Fibroblast of skin of scalp (primary cell): ENCODE data around the gene IMMT. TPM values are rescaled to one million over a fixed set of nuclear protein-coding genes. Genes with fewer than 3 reads are reported as not detected.
"Not testable (repeated sequence)": the region's sequence is repeated elsewhere in the genome, so short reads cannot be mapped to it uniquely, and the experiment has no call there.

Experiments used
- DNase-seq: peaks from one replicate; pipeline ENCODE4 v3.0.0-alpha.2; 2013
- polyA plus RNA-seq, 2 experiments: library from polyadenylated mRNA; unstranded; fragments of 120-200 nt; gene quantifications; one replicate each; pipeline ENCODE4 v1.2.1, GENCODE V29; 2013; ENCODE audit not compliant: insufficient read length in 2 of 2

The IMMT gene
- 77.1 TPM for polyA plus RNA-seq (2013, experiment 1 of 2; ENCODE audit: insufficient read length)
- polyA plus RNA-seq (2013, experiment 2 of 2; ENCODE audit: insufficient read length), result 83.6 TPM

DNA sequence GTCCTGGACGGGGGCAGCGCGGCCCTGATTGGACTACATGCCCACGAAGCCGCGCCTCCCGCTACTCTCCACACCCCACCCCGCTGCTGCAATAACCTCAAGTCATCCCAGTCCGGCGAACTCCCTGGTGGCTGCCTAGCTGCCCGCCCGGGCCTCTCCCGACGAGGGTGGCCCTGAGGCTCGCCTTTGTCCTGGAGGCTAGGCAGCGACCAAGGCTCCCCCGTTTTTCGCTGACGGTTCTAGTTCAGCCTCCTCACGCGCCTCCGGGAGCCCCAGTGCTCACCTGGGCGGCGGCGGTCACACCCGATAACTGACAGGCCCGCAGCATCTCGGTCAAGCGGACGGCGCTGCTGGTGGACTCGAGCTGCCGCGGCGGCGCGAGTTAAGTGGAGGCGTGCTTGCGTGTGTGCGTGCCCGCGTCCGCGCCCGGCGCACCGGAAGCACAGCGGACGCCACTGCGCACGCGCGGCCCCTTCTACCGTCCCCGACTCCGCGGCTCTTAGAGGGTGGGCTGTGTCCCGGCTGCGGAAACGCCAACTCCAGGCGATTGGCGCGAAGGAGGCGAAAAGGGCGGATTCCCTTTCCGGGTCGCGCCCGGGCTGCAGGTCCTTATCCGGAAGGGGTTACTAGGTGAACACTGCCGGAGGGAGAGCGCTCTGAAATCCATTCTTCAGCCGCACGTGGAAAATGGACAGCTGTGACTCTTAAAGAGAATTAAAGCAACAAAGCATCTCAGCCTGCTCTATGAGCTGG lies at the start of gene IMMT:
Gene IMMT, minus strand, starts transcription at position 408 of the 753 bp plus-strand sequence. Its CDS starts 80 bp downstream, at position 328.
- DNase-seq, result peak; percentile 97

- not testable (repeated sequence) for DNase-seq
Observed at GRCh38 chr2:86244781-86245180, 49.5 kb upstream of the IMMT start.

GRCh38 chr2:86243950-86244733 lies 48.9 kb upstream of the IMMT start:
- DNase-seq, result no peak

DNA sequence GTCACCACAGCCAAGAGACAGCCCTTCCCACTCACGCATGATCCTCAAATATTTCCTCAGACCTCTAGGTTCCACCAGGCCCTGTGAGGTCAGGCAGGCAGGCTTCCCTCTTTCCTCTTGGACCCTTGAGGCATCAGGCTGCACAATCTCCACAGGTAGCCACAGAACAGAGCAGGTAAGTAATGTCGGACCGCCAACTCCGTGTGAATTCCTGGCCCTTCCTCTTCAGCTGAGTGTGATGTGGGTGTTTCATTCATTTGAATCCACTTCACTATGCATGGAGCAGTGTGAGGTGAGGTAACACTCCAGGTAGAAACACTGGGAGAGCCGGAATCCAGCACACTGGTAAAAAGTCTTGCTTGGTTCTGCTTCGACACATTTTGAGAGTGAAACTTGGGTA lies 48.0 kb upstream of the IMMT start:
- no peak for DNase-seq

DNA sequence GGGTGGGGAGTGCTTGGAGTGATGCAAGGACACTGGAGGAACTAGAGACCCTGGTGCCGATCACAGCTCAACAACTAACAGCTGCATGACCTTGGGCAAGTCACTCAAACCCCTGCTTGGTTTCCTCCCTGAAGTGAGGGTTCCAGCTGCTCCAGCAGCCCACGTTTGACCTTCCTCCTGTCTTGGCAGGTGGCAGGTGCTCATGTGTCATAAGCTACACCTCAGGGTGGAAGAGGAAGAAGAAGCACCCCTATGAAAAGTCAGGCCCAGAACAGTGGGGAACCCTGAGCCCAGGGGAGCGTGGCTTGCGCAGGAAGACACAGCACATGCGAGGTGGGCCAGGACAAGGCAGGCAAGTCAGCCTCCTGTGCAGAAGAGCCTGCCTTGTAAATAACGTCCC lies 46.3 kb upstream of the IMMT start:
- no peak for DNase-seq

DNA sequence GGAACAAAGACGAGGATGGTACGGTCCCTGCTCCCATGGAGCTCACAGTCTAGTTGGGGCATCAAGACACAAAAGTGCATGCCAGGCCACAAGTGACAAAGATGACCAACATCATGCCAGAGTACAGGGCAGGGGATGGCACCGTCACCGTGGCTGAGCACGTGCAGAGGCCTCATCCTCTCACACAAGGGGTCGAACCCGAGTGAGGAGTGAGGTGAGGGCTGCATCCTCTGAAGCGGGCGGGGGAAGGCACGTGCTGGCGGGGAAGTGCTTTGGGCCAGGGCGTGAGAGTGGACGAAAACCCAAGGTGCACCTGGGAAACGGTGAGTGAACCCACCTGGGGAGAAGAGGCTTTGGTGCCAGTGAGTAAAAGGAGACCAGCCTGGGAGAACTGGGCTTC lies 45.0 kb upstream of the IMMT start:
- DNase-seq, result no peak

GRCh38 chr2:86239745-86240144 lies 44.5 kb upstream of the IMMT start:
- no peak for DNase-seq

- DNase-seq, result no peak
Observed at GRCh38 chr2:86239326-86239725, 44.1 kb upstream of the IMMT start.

DNA sequence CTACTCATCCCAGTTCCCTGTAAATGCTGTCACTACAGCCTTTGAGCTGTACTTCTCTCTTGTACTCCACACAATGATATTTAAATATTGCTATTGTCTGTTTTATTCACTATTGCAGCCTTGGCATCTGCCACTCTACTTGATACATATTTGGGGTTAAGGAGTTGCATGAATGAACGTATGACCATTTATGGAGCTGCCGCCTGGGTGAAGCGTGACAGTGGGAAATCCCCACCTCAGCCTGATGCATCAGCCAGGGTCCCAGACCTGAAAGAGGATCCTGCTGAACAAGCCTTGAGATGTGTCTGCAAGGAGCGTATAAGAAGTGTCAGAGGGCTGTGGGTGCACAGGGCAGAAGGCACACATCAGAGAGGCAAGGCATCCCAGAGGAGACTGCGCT lies 43.1 kb upstream of the IMMT start:
- no peak for DNase-seq

- DNase-seq, result no peak
Observed at GRCh38 chr2:86237172-86237571, 41.9 kb upstream of the IMMT start.

DNA sequence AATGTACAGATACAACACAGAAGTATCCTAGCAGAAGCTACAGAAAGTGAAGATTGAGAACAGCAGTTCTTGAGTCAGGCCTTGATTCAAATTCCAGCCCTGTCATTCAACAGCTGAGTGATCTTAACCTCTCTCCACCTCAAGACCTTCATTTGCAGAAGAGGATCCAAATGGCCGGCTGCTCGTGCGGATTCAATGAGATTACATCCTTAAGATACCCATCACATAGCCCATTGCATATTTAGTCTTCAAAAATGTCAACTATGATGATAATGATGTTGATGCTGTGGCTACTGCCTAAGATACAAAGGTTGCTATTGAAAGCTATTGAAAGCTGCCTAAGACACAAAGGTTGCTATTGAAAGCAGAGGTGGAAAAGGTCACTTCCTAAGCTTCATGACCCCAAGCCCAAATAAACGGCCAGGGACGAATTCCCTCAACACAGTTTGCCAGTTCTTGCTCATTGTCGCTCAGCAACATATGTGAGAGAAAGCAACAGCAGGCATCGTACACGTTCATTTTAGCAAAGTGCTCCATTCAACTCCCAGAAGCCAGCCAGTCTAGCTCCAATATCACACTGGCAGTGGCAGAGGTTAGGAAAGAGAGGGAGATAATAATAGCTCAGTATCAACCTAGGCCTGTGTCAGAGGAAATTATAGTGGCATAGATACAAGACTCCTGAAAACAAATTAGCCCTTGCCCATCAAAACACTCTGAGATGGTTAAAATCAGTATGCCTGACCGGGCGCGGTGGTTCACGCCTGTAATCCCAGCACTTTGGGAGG lies 40.1 kb upstream of the IMMT start:
- DNase-seq, result no peak

GRCh38 chr2:86234563-86235131 lies 39.4 kb upstream of the IMMT start:
- DNase-seq, result no peak

DNA sequence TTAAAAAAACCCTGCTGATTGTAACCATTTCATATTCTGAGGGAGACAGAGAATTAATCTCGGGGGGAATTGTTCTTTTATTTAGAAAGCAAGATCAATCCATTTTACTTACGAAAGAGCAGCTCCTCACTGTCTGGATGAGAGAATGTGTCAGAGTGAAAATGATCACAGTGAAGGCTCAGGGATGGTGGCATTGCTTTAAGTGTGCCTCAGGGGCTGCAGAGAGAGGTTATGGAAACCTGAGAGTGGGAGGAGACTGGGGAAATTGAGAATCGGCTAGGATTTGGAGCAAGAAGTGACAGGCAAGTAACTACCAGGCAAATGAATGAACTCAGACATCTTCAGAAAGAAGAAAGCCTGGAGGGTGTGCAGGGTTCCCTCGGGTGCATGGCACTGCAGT lies 38.2 kb upstream of the IMMT start:
- no peak for DNase-seq

DNA sequence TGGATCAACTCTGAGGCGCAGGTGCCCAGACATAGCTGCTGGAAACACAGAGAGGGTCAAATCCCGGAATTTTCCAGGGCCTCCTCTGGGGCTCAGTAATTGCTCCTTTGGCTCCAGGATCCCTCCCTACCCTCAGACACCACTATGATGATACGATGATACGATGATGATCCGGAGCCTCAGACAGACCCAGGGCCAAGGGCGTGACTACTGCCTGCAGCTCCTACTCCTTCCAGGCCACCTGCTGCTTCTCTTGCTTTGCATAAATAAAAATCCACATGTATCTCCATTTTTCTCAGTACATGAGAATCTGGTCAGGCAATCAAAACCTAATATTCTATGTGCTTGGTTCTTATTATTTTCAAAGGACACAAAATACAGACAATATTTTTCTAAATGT lies 37.6 kb upstream of the IMMT start:
- no peak for DNase-seq

GRCh38 chr2:86232373-86232784 lies 37.1 kb upstream of the IMMT start:
- no peak for DNase-seq

DNA sequence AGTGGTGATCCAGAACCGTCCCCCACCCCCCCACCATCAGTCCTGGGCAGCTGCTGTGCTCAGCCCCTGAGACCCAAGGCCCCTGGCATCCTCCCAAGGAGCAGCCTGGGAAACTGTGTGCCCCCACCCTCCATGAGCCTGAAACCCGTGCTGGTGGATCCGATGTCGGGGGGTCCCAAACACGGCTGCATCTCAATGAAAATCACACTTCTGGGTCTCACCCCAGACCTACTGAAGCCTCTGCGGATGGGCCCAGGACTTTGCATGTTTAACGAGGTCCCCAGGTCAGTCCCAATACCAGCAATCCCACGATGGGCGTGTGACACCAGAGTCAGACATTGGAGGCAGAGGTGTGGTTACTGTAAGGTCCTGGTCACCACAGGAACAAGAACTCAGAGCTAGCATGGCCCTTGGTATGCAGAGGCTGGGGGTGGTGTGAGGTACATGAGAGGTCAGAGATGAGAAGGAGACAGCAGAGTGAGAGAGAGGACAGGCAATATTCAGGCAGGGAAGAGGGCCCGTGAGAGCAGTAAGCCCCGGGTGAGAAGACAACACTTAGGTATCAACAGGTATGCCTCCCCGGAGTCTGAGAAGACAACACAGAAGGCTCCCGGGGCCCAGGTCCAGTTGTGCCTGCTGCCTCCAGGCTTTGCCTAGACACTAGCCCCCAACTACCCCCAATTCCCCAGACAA lies 36.6 kb upstream of the IMMT start:
- no peak for DNase-seq

DNA sequence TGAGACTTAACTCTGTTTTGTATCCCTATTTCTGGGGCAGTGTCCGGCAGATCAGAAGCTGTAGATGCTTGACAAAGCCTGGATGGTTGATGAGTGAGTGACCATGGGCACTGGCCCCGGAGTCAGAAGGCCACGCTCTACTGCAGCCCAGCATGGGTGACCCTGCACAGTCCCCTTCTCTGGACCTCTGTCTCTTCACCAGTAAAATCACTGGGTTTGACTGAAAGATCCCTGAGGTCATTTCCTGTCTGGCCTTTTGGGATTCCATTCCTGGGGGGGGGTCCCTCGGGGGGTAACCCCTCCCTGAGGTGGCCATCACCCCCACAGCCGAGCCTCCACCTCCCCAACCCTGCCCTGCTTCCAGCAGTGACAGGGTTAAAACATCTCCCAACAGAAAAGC lies 35.7 kb upstream of the IMMT start:
- DNase-seq, result no peak

GRCh38 chr2:86229221-86229620 lies 34.0 kb upstream of the IMMT start:
- DNase-seq, result no peak

DNA sequence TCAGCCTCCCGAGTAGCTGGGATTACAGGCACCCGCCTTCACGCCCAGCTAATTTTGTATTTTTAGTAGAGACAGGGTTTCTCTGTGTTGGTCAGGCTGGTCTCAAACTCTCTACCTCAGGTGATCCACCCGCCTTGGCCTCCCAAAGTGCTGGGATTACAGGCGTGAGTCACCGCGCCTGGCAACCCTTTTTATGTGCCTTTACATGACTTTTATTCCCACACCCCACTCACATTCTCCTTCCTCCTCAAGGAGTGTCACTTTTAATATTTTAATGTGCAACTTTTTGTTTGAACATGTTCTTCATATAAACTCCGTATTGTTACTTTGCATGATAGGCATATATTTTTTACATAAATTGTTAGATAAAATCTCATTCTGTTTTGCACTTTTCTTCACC lies 33.3 kb upstream of the IMMT start:
- DNase-seq, result not testable (repeated sequence)

DNA sequence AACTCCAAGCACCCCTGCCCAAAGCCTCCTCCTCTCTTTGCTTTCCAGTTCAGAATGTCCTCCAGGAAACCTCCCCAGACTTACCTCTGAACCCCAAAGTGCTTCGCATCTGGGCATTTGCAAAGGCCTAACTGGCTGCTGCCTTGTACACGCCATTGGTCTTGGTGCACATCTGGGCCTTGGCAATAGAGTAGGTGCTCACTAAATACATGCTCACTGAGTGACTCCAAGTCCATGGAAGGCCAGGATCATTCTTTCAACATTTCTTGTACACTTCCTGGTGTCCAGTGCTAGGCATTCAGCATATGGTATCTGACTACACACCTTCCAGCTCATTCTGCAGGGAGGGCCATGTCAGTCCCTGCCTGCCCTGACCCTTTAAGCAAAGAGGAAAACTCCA lies 32.4 kb upstream of the IMMT start:
- no peak for DNase-seq

DNA sequence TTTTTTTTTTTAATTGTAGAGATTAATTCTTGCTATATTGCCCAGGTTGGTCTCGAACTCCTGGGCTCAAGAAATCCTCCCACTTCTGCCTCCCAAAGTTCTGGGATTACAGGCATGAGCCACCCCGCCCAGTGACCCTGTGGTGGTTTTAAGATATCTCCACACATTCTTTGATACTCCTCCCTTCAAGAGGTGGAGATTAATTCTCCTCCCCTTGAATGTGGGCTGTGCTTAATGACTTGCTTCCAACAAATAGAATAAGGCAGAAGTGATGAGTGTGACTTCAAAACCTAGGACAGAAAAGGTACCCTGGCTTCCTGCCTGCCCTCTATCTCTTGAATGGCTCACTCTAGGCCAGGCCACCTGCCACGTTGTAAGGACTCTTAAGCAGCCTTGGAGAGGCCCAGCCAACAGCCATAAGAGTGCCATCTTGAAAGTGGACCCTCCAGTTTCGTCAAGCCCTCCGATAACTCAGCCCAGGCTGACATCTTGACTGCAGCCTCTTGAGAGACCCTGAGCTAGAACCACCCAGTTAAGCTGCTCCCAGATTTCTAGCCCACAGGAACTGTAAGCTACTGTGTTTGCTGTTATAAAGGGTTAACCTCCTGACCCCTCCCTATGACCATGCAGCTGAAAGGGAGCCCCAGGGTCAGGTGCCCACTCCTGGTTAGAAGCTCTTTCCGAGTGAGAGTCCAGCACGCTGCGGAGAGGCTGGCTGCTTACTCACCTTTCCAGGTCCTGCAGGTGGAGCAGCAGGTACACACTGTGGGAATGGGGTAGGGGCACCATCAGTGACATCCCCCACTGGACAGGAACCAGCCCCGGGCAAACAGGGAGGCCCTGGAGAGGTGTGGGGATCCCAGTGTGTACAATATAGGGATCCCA lies 31.6 kb upstream of the IMMT start:
- no peak for DNase-seq
